ENCODE data around the gene ADIG. TPM values are rescaled to one million over a fixed set of nuclear protein-coding genes. Genes with fewer than 3 reads are reported as not detected.

ADIG gene
- total RNA-seq, 3 donors from 2014 or later, result not detected

DNA sequence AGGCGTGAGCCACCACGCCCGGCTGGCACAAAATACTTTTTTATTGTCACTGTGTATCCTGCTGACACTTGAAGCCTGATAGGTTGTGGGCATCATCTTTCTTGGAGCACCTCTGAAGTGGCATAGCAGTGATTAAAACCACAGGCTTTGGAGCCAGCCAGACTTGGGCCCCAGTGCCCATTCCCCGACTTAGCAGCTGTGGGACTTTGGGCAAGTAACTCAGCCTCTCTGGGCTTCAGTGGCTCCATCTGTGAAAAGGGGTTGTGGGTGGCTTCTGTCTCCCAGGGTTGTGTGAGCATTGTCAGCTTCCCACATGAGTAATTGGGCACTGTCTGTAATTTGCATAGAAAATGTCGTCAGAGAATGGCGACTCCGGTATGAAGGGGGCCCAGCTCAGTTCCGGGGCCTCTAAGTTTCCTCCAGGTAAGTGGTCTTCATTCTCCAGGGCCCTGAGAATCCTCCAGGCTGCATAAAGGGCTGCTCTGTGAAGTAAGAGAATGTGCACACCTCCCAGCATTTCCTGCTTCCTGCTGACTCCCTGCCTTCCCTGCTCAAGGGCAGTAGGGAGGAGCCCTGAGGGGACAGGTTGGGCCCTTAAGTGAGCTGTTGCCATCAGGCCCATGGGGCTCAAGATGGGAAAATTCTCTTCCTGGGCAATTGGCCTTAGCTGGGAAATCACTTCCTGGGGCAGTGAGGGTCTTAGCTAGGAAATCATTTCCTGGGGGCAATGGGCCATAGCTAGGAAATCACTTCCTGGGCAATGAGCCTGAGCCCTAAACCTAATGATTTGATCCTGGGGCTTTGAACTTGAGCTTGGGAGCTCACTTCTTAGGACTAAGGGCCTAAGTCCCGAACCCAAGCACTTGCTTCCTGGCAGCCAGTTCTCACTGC lies 47.8 kb downstream of the ADIG start:
- DNase-seq (no peak), ATAC-seq (peak; percentile 76)
- intact Hi-C loops (cut with DNase I, micrococcal nuclease), result no loop called here
- H3K9me3 ChIP-seq, result no peaks in the 10 kb centered on the region
- no peaks in the 10 kb centered on the region for H3K4me1 ChIP-seq (ENCODE audit: low read depth)
- TF ChIP-seq, protein P1, sequence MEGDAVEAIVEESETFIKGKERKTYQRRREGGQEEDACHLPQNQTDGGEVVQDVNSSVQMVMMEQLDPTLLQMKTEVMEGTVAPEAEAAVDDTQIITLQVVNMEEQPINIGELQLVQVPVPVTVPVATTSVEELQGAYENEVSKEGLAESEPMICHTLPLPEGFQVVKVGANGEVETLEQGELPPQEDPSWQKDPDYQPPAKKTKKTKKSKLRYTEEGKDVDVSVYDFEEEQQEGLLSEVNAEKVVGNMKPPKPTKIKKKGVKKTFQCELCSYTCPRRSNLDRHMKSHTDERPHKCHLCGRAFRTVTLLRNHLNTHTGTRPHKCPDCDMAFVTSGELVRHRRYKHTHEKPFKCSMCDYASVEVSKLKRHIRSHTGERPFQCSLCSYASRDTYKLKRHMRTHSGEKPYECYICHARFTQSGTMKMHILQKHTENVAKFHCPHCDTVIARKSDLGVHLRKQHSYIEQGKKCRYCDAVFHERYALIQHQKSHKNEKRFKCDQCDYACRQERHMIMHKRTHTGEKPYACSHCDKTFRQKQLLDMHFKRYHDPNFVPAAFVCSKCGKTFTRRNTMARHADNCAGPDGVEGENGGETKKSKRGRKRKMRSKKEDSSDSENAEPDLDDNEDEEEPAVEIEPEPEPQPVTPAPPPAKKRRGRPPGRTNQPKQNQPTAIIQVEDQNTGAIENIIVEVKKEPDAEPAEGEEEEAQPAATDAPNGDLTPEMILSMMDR (IDR thresholded peaks at IDR 0.05), result no peak
- H3K4me3 ChIP-seq, result no peak overlapping the region
- no peaks in the 10 kb centered on the region for H3K36me3 ChIP-seq (ENCODE audit: low read depth)

GRCh38 chr20:38629979-38630378 lies 49.0 kb downstream of the ADIG start:
- no peak for ATAC-seq
- no peaks in the 10 kb centered on the region for H3K9me3 ChIP-seq
- no peak overlapping the region for H3K4me3 ChIP-seq
- no peaks in the 10 kb centered on the region for H3K36me3 ChIP-seq (ENCODE audit: low read depth)
- H3K4me1 ChIP-seq (ENCODE audit: low read depth), result no peaks in the 10 kb centered on the region
- intact Hi-C loops (cut with DNase I, micrococcal nuclease), result no loop called here
- TF ChIP-seq, protein P1 (IDR thresholded peaks at IDR 0.05), result no peak
- DNase-seq, result no peak

DNA sequence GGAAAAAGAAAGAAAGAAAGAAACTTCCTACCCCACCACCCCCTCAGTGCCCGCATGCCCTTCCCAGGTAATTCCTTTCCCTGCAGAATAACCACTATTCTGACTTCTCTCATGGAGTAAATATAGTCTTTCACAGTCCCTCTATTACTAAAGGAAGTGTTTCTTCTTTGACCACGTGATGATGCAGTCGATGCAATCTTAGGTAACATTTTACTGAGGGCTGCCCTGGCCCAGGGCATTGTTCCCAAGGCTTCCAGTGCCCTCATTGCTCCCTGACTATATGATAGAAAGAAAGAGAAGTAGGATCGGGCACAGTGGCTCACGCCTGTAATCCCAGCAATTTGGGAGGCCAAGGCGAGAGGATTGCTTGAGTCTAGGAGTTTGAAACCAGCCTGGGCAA lies 49.7 kb downstream of the ADIG start:
- ATAC-seq (no peak), DNase-seq (no peak)
- H3K9me3 ChIP-seq, result no peaks in the 10 kb centered on the region
- H3K4me3 ChIP-seq, result no peak overlapping the region
- intact Hi-C loops (cut with DNase I, micrococcal nuclease), result no loop called here
- H3K36me3 ChIP-seq (ENCODE audit: low read depth), result no peaks in the 10 kb centered on the region
- no peaks in the 10 kb centered on the region for H3K4me1 ChIP-seq (ENCODE audit: low read depth)
- TF ChIP-seq, protein P1 (IDR thresholded peaks at IDR 0.05), result no peak

GRCh38 chr20:38631155-38632022 lies 50.4 kb downstream of the ADIG start:
- no peak for ATAC-seq
- intact Hi-C loops (cut with DNase I, micrococcal nuclease), result no loop called here
- TF ChIP-seq, protein P1 (IDR thresholded peaks at IDR 0.05), result no peak
- H3K36me3 ChIP-seq (ENCODE audit: low read depth), result no peaks in the 10 kb centered on the region
- no peak overlapping the region for H3K4me3 ChIP-seq
- DNase-seq, result no peak
- H3K4me1 ChIP-seq (ENCODE audit: low read depth), result no peaks in the 10 kb centered on the region
- no peaks in the 10 kb centered on the region for H3K9me3 ChIP-seq

- Histone ChIP-seq H3K9me3 (no peaks in the 10 kb centered on the region), H3K4me3 (no peak overlapping the region), H3K4me1 (ENCODE audit: low read depth) (no peaks in the 10 kb centered on the region), H3K36me3 (ENCODE audit: low read depth) (no peaks in the 10 kb centered on the region)
- ATAC-seq (peak; percentile 89), DNase-seq (peak in 2 of 3 donors; percentile 40 to 55)
- TF ChIP-seq, protein P1 (IDR thresholded peaks at IDR 0.05), result peak; percentile 85
- intact Hi-C loops (cut with DNase I, micrococcal nuclease), result no loop called here
Measured at GRCh38 chr20:38633577-38634093, 52.6 kb downstream of the ADIG start.
